DMS79 (cell line): ENCODE results near the gene ZNF827.

Source experiments
- DNase-seq: peaks from one replicate; lab custom pipeline; 2025; lab: John Stamatoyannopoulos, UW

The ZNF827 gene

DNA sequence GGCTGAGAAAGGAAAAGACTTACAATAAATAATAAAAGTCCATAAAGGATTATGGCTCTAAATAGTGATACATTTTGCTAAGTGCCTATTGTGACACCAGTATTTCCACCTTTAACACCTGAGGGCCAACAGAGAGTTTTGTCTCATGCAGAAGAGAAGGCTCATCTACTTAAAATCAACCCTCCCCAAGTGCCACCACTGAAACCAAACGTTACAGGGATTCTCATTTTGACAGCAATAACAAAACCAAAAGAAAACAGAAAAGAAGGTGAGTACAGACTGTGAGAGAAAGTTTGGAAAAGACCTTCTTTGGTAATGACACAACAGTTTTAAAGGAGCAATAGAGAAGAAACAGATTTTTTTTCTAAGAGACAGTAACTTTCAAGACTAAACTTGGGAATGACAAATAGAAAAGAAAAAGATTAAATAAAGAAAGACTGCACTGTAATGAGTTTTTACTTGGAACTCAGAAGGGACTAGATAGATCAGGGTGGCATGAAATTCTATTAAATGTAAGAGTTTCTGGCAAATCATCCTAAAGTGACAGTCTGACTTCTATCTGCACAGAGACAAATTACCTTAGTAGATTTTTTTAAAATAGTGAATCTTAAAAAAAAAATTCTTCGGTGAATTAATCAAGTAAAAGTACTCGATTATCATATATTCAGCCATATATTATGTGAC, 109.7 kb downstream of the ZNF827 start:
- no peak for DNase-seq

DNA sequence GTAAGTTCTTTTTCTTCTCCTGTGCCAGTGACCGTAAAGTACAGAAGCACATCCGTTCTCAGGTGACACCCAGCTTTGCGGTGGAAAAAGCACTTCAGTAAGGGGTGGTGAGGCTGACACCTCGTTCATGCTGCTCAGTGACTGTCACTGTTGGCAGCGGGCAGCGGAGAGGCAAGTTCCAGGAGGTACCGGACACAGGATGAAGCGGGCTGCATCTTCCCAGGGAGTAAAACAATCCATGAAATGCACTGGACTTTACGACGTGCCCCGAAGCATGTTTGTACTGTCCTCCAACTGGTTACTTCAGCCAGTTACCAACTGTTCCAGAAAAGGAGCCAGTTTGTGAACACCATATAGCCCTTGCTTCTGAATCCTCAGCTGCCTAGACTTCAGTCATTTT, 110.7 kb downstream of the ZNF827 start:
- DNase-seq, result no peak

DNA sequence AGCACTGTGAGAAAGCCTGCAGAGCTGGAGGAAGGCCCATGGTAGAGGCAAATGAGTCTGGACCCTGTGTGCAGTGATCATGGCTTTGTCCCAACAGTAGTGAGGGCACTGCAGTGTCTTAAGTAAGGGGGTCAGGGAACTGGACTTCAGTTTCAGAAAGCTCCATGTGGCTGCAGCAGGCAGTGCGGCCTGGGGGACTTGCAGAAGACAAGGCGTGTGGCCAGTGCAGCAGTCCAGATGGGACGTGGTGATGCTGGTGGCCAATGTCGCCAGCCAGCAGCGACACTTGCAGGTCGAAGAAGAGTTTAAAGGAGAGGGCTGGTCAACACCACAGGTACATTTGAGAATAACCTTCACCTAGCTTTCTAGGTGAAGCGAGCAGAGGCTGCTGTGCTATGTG, 113.4 kb downstream of the ZNF827 start:
- no peak for DNase-seq

DNA sequence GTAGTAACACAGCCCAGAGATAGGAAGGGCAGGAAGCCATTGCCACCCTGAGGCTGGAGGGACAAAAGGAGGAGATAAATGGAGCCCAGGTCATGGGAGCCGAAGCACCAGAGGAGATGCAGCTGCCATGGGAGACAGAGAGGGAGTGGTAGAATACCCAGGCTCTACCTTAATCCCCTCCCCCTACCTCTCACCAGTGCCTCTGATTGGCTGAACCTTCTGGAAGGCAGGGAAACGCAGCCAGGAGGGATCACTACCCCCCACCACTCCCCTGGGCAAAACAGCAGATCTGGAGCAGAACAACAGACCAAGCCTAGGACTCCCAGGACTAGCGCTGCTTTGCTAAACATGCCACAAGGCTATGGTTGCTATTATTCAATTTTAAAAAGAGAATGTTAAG, 114.2 kb downstream of the ZNF827 start:
- no peak for DNase-seq

DNA sequence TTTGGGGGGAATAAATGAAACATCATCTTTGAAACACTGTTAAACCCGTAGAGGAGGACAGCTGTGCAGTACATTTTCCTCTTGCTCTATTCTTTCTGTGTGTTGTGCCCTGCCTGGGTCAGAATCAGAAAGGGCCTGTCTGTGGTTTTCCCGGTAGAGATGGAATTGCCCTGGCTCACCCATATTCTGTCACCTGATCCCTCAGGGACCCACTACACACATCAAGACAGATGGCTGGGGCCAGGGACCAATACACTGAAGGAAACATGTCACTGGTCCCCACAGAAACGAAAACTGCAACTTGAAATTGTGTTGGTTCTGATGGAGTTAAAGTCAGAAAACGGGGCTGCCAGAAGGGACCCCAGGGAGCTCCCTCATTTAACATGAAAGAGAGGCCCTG, 114.9 kb downstream of the ZNF827 start:
- DNase-seq, result no peak

DNA sequence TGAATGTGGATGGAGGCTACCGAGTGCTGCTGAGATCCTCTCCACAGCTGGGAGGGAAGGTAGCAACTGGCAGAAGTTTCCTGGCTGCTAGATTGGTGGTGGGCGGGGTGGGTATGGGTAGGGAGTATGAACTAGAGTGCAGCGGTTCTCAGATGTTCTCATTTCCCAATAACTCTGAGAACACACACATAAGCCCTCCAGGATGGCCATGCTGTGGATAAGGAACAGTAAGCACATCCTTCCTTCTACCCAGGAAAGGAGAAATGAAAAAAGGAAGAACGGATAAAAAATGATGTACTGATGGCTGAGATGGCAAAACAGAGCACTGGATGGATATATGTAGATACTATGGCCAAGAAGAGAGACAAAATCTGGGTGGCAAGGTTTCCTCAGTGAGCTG, 116.0 kb downstream of the ZNF827 start:
- DNase-seq, result no peak

DNA sequence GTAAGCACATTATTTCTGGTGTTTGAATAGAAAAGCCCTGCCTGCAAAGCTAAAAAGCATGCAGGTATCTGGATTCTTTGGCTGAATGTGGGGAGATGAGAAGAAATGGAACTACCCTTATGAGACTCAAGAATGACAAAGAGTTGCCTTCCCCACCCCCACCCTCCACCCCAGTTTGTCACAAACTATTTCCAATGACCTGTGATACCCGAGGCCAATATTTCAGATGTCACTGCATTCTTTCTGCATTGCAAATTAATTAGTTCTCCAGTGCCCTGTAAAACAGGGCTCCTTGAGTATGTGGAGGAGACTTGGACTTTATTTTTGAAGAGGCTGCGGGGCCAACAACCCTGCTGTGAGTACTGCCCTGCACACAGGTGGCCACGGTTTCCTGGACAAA, 116.4 kb downstream of the ZNF827 start:
- DNase-seq, result no peak

DNA sequence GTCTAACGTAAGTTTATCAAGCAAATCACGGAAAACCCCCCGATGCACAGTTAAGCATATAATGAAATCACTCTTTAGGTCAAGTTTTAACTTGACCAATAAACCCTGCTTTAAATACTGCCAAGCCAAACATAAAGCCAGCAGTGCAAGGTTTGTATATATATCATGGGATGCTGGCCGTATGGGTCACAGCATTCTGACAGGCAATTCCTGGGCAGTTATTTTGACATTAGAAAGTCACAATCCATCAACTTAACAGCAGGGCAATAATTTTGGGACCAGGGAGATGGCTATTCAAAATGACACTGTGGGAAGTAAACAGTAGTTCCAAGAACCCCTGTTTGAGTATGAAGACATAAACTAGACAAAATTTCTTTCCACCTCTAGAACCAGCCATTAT, 116.9 kb downstream of the ZNF827 start:
- DNase-seq, result no peak

DNA sequence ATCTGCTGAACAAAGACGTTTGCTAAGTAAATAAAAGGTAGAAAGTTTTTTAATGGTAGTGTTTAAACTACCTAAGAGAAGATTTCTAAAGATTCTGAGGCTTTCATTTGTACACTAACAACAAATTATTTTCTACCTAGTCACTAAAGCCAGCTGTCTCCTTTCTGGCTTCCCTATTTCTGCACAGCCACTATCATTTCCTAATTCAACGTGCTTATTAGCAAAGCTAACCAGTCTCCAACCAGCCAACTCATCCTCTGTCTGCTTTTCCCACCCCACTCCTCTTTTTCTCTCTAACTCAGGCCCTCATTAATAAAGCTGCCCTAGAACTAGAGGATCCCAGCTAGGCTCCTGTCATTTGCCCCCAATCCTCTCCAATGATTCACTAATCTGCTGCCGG, 118.2 kb downstream of the ZNF827 start:
- DNase-seq, result no peak

DNA sequence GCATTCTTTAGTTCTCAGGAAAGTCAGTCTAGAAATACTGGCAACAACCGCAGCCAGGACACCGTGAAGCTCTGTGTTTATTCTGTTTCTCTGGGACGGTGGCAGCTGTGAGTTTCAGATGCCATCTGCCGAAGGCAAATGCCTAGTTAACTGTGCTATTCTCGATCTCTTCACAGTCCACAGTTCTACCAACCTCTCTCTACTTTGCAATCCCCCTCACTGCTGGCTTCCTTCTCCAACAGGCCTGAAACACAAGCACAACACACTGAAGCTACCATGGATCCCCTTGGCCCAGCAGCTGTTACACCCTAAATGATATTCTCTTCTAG, 118.8 kb downstream of the ZNF827 start:
- DNase-seq, result no peak

DNA sequence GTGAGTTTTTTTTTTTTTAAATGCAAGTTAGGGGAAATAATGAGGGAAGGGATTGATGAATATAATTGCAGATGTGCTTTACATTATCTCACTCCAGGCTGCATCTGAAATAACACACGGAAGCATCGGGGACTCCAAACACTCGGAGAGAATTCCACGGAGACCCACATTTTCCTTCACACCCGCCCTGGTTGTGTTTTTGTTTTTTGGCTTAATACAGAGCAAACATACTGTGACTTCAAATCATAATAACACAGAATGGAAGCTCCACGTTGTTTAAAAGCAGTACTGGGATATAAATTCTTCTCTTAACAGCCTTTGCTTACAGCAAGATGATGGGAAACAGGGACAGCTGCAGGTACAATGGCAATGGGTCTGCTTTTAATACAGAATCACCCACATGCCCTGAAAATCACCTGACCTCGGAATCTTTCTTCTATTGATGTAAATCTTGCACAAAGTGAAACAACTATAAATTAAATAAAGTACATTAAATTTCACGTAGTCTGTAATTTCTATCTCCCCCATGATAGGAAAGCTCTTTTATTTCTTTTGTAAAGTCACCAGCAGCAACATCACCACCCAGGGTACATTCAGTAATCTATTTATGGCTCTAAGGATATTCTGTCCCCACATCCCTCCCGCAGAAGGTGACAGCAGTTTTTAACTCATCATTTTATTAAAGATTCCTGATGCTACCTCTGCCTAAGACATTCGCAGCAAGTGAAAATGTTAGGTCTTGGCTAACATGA, 119.3 kb downstream of the ZNF827 start:
- DNase-seq, result no peak

DNA sequence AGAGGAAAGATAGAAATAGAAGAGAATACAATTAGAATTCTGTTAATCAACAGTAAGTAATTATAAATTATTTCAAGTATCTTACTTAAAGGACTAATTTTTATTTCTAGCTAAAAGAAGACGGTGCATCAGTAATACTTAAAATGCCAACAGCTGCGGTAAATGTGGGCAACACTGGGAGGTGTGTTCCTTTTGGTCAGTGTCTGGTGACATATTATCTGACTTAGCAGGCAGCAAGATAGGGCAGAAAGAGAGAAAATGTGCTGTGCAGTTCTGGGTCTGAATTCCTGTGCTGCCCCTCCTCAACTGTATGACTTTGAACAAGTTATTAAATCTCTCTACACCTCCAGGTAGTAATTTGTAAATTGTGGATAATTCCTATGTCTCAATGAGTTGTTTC, 120.6 kb downstream of the ZNF827 start:
- no peak for DNase-seq

DNA sequence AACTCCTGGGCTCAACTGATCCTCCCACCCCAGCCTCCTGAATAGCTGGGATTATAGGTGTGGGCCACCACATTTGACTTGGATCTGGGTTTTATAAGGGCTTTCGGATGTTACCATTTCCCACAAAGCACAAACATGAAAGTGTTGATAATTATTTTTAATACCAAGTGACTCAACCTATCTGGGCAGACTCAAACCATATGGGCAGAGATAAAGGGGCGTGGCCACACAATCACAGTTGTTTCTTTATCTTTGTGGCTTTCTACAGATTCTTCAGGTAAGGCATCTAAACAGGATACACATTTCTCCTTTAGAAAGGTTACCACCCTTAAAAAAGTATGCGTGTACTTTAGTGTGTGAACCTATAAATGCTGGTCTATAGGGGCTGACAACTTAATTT, 122.5 kb downstream of the ZNF827 start:
- no peak for DNase-seq

DNA sequence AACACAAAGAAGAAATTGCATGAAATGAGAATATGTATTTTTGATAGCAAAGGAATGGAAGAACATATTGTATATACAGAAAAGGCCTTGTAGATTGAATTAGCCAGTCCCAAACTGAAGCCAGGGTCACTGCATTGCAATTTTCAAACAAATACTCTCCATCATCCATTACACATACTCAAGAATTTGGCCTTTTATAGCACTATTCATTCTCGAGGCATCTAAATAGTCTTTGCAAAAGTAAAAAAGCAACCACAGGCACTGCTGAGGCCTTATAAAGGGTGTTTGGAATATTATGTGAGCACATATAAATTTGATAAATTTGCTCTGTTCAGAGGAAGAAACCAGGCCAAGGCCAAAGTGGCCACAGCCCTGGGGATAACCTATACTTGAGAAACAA, 123.0 kb downstream of the ZNF827 start:
- no peak for DNase-seq

DNA sequence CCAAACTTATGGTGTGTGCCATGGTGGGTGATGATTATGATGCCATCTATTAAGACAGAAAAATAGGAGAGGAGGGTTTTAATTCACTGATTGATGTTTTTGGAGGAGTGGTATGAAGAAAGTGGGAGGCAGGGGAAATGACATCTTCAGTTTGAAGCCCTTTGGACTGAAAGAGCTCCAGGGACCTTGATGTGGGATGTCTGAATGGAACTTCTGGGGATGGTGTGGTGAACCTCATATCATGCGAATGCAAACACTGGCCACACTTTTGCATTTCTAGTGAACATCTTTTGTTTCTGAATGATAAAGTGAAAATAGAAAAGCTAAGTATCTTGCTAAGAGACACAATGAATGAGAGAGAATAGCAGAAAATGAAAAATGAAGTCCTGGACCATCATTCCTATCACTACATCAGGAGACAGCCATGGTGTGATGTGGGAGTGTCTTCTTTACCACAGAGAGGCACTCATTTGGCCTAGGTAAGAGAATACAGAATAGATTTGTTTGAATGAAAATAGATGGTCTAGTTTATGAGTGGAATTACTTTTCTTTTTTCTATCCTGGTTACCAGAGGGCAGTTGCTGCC, 123.5 kb downstream of the ZNF827 start:
- no peak for DNase-seq

DNA sequence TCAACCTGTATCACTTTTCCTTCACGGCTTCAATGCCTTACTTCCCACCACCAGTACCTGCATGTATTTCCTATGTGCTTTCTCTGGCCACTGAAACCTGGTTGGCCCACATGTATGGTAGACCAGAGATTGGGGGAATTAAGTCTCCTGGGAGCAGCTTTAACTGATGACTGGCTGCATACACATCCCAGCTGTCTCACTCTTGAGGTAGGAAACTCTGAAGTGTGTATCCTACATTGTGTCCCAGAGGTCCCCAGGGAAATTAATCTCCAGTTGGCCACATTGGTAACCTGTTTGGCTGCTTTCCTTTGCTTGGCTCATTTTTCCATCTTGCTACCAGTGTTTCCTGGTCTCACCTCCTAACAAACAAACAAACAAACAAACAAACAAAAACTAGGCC, 124.4 kb downstream of the ZNF827 start:
- DNase-seq, result no peak

DNA sequence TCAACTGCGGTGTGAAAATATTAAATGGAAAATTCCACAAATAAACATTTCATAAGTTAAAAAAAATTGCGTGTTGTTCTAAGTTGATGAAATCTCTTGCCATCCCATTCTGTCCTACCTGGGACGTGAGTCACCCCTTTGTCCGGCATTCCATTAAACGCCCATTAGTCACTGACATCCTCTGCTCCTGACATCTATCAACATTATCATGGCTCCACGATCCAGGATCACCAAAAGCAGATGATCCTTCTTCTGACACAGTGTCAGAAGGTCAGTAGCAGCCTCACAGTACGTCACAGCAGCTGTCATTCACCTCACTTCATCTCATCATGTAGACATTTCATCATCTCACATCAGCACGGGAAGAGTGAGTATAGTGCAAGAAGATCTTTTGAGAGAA, 125.7 kb downstream of the ZNF827 start:
- no peak for DNase-seq

DNA sequence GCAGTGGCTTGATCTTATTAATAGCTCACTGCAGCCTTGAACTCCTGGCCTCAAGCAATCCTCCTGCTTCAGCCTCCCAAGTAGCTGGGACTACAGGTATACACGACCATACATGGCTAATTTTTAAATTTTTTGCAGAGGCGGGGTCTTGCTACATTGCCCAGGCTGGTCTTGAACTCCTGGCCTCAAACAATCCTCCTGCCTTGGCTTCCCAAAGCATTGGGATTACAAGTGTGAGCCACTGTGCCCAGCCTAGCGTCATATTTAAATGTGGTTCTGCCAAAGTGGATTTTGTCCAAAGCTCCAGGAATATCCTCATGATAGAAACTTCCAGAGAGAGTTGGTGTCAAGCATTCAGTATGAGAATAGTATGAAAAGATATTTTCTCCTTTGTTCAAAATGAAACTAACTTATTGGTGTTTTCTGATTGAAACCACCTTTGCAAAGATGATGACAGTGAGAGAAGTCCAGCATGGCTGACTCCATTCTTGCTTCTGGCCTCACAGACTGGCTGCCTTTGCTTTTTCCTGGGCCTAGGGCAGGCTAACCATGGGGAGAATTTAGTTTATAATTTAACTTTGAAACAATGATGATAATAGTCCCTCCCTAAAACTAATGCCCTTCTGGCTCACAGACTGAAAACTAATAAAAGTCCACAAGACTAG, 129.6 kb downstream of the ZNF827 start:
- no peak for DNase-seq

DNA sequence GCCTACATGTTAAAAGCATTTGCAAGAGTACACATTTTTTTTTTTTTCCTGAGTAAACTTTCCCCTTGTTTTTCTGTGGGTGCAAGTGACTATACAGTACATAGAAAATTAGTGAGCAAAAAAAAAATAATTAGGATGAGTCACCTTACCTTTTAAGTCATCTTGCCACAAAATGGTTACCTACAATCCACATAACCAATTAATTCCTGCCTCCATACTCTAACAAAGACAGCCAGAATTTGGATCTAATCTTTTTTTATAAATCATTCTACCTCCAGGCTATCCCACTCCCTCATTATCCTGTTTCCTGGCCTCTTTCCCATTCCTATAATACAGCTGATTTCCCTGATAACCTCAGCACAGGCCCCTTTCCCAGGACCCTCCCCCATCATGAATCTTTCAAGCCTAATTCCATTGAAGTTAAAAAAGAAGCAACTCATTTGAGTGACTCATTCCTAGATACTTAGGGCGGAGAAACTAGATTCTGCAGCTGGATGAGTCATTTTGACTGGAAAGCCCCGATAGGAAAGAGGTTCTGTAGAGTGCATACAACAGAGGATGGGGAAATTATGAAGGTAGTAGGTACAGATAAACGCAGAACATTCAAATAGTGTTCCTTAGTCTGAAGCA, 130.5 kb downstream of the ZNF827 start:
- no peak for DNase-seq

DNA sequence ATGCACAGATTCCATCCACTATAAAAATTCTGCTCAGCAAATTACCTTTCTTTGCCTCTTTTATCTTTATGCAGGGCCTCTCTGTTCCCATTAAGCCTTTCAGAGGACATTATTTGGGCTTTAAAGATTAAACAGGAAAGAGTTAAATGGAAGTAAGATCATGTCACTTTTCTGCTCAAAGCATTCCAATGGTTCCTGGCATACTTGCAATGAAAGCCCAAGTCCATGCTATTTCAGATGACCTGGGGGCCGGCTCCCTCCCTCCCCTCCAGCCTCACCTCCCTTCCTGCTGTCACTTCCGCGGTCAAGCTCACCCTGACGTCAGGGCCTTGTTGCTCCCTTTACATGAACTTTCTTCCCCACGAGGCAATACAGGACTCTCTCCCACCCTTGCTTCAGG, 133.1 kb downstream of the ZNF827 start:
- no peak for DNase-seq

DNA sequence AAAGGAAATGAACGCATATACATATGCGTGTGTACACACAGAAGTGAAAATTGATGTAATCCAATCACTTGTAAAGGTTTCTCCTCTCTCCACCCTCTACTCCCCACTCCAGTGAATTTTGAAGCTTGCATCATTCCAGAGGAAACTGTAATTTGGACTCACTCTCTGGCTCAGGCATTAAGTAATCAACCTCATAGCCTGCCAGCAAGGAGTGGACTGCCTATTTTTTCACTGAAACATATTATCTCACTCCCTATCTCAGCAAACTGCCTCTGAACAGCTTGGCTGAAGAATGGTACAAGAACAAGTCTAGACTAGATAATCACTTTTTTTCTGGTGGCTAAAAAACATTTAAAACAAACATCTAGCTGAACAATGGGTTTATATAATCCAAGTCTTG, 134.5 kb downstream of the ZNF827 start:
- no peak for DNase-seq

DNA sequence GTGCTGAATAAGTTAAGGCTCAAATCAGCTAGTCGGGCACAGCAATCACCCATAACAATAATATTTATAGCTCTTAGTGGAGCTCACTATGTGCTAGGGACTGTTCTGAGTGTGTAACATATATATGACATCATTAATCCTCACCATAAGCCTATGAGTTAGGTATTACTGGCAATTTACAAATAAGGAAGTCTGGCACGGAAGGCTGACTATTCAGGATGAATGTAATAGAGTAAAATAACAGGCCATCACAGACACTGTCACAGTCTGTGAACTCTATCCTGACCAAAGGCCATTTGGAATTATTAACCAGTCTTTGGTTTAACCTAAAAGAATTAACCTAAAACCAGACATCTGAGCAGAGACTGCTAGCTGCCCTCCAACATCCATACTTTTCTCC, 139.4 kb downstream of the ZNF827 start:
- DNase-seq, result no peak

DNA sequence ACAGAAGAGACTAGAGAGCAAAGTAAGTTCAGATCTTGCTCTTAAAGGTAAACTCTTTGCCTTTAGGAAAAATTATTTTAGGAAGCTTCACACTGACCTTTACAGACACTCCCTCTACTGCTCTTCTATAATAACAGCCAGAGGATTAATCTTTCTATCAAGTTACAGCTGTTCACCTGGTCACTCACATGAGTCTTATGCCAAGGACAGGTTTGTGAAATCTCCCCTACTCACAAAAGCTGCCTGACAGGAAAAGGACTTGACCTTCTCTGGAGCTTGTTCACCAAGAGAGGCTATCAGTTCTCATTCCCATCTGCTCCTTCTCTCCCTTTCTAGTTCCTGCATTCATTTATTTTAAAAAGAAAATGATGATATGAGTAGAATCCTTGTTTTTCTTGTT, 141.3 kb downstream of the ZNF827 start:
- DNase-seq, result no peak
